Gastroesophageal sphincter (tissue), 4 donors: Measurements from ENCODE around the gene SLC25A28. TPM values are rescaled to one million over a fixed set of nuclear protein-coding genes. Genes with fewer than 3 reads are reported as not detected.
"Not testable (repeated sequence)": the region's sequence is repeated elsewhere in the genome, so short reads cannot be mapped to it uniquely, and the experiment has no call there.

ENCODE experiments used
- ATAC-seq: fragments of 150-250 bp; one replicate; pipeline ENCODE4 v1.9.1; 2016; ENCODE audit warnings: mild to moderate bottlenecking, moderate library complexity
- H3K27ac ChIP-seq, 4 donors: fragments of 200-600 bp; sonication (generic) in 3 of 4; 1 replicate in 3 of 4; 2 replicates in 1 of 4; pipeline ENCODE4 v1.5.1; 2016 to 2019
- H3K27me3 ChIP-seq: fragments of 200-600 bp; sonication (generic); one replicate; pipeline ENCODE4 v1.5.1; 2019
- H3K36me3 ChIP-seq, 2 donors: fragments of 200-600 bp; sonication (generic); one replicate each; pipeline ENCODE4 v1.5.1; 2019; ENCODE audit warnings: control low read depth in 1 of 2
- H3K4me1 ChIP-seq, 3 donors: fragments of 200-600 bp; sonication (generic); 1 replicate in 2 of 3; 2 replicates in 1 of 3; pipeline ENCODE4 v1.5.1; 2016 to 2019; ENCODE audit warnings: control low read depth in 2 of 3
- H3K4me3 ChIP-seq, 2 donors: fragments of 200-600 bp; sonication (generic); one replicate each; pipeline ENCODE4 v1.5.1; 2019; ENCODE audit warnings: mild to moderate bottlenecking in 1 of 2, moderate library complexity in 1 of 2
- H3K9me3 ChIP-seq, 3 donors: fragments of 200-600 bp; sonication (generic); one replicate each; pipeline ENCODE4 v1.5.1; 2017 to 2019; ENCODE audit warnings: control low read depth in 2 of 3
- CTCF ChIP-seq, 4 experiments: fragments of 200-600 bp in 2 of 4; fragments of 450-650 bp in 2 of 4; sonication (generic) in 1 of 4; IDR thresholded peaks; one replicate each; pipeline ENCODE4 v1.5.1; 2017 to 2019; ENCODE audit warnings: antibody characterized with exemption in 4 of 4, mild to moderate bottlenecking in 2 of 4, moderate library complexity in 2 of 4
- EP300 ChIP-seq: sonication (generic); formaldehyde crosslinking; IDR thresholded peaks from one replicate; pipeline ENCODE4 v1.6.1; 2017; ENCODE audit warnings: antibody characterized with exemption, mild to moderate bottlenecking
- POLR2A ChIP-seq, 2 donors: fragments of 450-650 bp; IDR thresholded peaks; one replicate each; pipeline ENCODE4 v1.6.1; 2017; ENCODE audit warnings: antibody characterized with exemption in 2 of 2, mild to moderate bottlenecking in 2 of 2, moderate library complexity in 1 of 2
- POLR2AphosphoS5 ChIP-seq: sonication (generic); formaldehyde crosslinking; IDR thresholded peaks from one replicate; pipeline ENCODE4 v1.6.1; 2017; ENCODE audit warnings: antibody characterized with exemption
- WGBS, 2 donors: methylation state at CpG; one replicate each; pipeline ENCODE4 v1.1.5; 2018; ENCODE audit warnings: low coverage in 1 of 2; 5-methylcytosine and 5-hydroxymethylcytosine counted together
- total RNA-seq, 4 donors: library from RNA; depleted of rRNA; stranded (reverse); fragments of >200 nt; gene quantifications; one replicate each; pipeline ENCODE4 v1.1.0, GENCODE V29; 2016

The SLC25A28 gene
- total RNA-seq, 4 donors from 2014 or later: 18.6 to 55.6 (median 33.3) TPM

DNA sequence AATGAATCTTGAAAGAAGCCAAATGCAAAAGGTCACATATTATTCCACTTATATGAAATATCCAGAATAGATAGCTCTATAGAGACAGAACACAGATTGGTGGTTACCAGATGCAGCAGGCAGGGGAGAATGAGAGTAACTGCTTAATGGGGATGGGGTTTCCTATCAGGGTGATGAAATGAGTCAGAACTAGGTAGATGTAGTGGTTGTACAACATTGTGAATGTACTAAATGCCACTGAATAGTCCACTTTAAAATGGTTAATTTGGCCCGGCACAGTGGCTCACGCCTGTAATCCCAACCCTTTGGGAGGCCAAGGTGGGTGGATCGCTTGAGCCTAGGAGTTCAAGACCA, 9.4 kb upstream of the SLC25A28 start:
- Histone ChIP-seq H3K27ac (no peak overlapping the region), H3K36me3 (no peaks in the 10 kb centered on the region), H3K27me3 (peaks cover 8% of the 10 kb centered on the region), H3K9me3 (no peaks in the 10 kb centered on the region), H3K4me3 (no peak overlapping the region), H3K4me1 (no peaks in the 10 kb centered on the region)
- TF ChIP-seq POLR2A (IDR thresholded peaks at IDR 0.05) (no peak), EP300 (no peak), POLR2AphosphoS5 (no peak), CTCF (IDR thresholded peaks at IDR 0.05) (no peak)
- WGBS, 2 donors: 80 to 89% methylated on average over 1 to 2 of the region's 3 CpGs
- no peak for ATAC-seq

GRCh38 chr10:99628923-99629624, 8.8 kb upstream of the SLC25A28 start:
- no peaks in the 10 kb centered on the region for H3K36me3 ChIP-seq
- no peak for ATAC-seq
- no peak overlapping the region for H3K27ac ChIP-seq
- H3K9me3 ChIP-seq: no peaks in the 10 kb centered on the region
- no peak overlapping the region for H3K4me3 ChIP-seq
- H3K4me1 ChIP-seq: no peaks in the 10 kb centered on the region
- TF ChIP-seq POLR2A (IDR thresholded peaks at IDR 0.05): no peak
- TF ChIP-seq EP300: no peak
- WGBS, 2 donors: 60 to 82% methylated on average over 1 of the region's 1 CpG
- H3K27me3 ChIP-seq: peaks cover 8% of the 10 kb centered on the region

GRCh38 chr10:99625124-99625523, 4.9 kb upstream of the SLC25A28 start:
- not testable (repeated sequence) for ATAC-seq, H3K27me3 ChIP-seq, H3K9me3 ChIP-seq, H3K36me3 ChIP-seq, H3K27ac ChIP-seq, H3K4me3 ChIP-seq
- 0% methylated on average over 1 of the region's 3 CpGs for WGBS, 2 donors
- peaks cover 0 to 10% (median 5%) of the 10 kb centered on the region in 3 donors for H3K4me1 ChIP-seq

GRCh38 chr10:99623919-99624318, 3.7 kb upstream of the SLC25A28 start:
- no peak overlapping the region for H3K4me3 ChIP-seq
- TF ChIP-seq POLR2A (IDR thresholded peaks at IDR 0.05) (no peak), CTCF (IDR thresholded peaks at IDR 0.05) (no peak), POLR2AphosphoS5 (no peak), EP300 (no peak)
- H3K27ac ChIP-seq: no peak overlapping the region
- H3K4me1 ChIP-seq: peaks cover 0 to 17% (median 6%) of the 10 kb centered on the region in 3 donors
- no peaks in the 10 kb centered on the region for H3K36me3 ChIP-seq
- no peaks in the 10 kb centered on the region for H3K9me3 ChIP-seq
- no peak for ATAC-seq
- H3K27me3 ChIP-seq: no peaks in the 10 kb centered on the region

GRCh38 chr10:99621454-99622251, 1.4 kb upstream of the SLC25A28 start:
- TF ChIP-seq EP300 (no peak), POLR2A (IDR thresholded peaks at IDR 0.05) (peak; percentile 78 to 86)
- peaks cover 0 to 40% (median 29%) of the 10 kb centered on the region in 3 donors for H3K4me1 ChIP-seq
- H3K27me3 ChIP-seq: no peaks in the 10 kb centered on the region
- peak; percentile 4 for ATAC-seq
- 24 to 33% methylated on average over 2 to 17 of the region's 31 CpGs for WGBS, 2 donors
- H3K27ac ChIP-seq: peak overlapping the region; percentile 89 to 99 (median 95)
- H3K4me3 ChIP-seq: peak overlapping the region; percentile 57 to 90
- H3K36me3 ChIP-seq: no peaks in the 10 kb centered on the region
- no peaks in the 10 kb centered on the region for H3K9me3 ChIP-seq

DNA sequence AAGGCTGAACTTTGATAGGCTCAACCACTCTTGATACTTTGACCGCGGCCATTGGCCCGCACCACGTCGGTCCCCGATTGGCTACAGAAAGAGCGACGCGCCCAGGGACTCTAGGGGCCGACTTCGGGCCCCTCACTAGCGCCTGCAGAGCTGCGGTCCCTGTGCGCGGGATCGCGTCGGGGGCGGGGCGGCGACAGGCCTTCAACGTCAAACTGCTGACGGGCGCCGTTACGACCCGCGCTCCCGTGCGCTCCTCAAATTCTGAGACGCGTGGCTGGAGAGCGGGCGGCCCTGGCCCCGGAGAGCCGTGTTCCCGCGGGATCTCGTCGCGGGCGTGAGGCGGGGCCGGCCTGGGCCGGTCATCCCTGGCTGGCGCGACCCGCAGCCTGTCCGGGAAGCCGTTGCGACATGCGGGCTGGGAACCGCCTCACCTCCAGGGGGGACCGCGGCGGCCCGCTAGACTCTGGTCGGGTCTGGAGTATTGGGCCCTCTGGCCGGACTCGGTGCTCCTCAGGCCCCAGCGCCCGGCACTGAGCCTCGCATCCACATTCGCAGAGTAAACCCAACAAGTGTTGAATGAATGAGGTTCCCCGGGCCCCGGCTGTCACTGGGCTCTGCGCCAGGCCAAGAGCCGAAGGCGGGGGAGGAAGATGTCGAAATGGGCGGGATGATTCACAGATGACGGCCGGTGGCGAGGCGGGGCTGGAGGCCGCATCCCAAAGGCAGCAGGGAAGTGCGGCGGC, 643 bp upstream of the SLC25A28 start:
- H3K27me3 ChIP-seq: no peaks in the 10 kb centered on the region
- peak overlapping the region; percentile 57 to 90 for H3K4me3 ChIP-seq
- H3K4me1 ChIP-seq: peaks cover 0 to 47% (median 30%) of the 10 kb centered on the region in 3 donors
- H3K27ac ChIP-seq: peak overlapping the region; percentile 89 to 99 (median 95)
- peak in 2 of 4 experiments; percentile 29 to 42 for TF ChIP-seq CTCF (IDR thresholded peaks at IDR 0.05)
- TF ChIP-seq POLR2AphosphoS5: peak; percentile 98
- TF ChIP-seq POLR2A (IDR thresholded peaks at IDR 0.05): peak; percentile 77 to 78
- no peak for TF ChIP-seq EP300
- H3K36me3 ChIP-seq: no peaks in the 10 kb centered on the region
- no peaks in the 10 kb centered on the region for H3K9me3 ChIP-seq
- ATAC-seq: peak; percentile 93
- WGBS, 2 donors: no CpG with 5 or more reads among the region's 78 CpGs
